Suppressor macrophage (primary cell): Measurements from ENCODE around the gene TEX19.
"Not testable (repeated sequence)": the region's sequence is repeated elsewhere in the genome, so short reads cannot be mapped to it uniquely, and the experiment has no call there.

ENCODE experiments used
- DNase-seq, 4 experiments: peaks; one replicate each; pipeline ENCODE4 v3.0.0-alpha.2; 2020 to 2022

Gene TEX19

DNA sequence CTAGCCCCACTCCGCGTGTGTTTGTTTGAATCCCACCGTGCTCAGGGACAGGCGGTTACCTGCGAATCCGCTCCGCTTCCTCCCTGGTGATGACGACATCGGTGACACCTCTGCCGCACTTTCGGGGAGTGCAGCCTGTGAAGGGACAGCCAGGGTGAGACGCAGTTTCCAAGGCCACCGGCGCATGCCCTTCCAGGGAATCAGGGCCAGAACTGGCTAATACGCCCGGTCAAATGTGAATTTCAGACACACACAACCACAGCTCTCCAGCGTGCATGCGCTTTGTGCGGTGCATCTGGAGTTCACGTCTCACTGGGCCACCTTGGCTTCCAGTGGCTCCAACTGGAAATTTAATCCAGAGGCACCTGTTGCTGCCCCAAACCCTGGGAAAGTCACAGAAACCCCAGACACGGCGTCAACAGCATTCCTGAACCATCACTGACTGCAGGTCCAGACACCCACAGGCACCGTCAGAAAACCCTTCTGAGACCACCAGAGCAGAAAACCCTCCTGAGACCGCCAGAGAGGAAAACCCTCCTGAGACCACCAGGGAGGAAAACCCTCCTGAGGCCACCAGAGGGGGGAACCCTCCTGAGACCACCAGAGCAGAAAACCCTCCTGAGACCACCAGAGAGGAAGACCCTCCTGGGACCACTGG lies 52.5 kb downstream of the TEX19 start:
- no peak for DNase-seq

DNA sequence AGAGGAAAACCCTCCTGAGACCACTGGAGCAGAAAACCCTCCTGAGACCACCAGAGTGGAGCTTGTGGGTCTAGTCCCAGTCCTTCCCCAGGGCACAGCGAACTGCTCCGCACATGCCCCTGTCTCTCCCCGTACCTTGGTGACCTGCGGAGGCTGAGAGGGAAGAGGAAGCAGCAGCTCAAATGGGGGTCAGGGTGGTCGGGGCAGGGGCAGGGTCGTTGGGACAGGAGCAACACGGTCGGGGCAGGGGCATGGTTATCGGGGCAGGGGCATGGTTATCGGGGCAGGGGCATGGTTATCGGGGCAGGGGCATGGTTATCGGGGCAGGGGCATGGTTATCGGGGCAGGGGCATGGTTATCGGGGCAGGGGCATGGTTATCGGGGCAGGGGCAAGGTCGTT lies 53.0 kb downstream of the TEX19 start:
- DNase-seq = not testable (repeated sequence)

DNA sequence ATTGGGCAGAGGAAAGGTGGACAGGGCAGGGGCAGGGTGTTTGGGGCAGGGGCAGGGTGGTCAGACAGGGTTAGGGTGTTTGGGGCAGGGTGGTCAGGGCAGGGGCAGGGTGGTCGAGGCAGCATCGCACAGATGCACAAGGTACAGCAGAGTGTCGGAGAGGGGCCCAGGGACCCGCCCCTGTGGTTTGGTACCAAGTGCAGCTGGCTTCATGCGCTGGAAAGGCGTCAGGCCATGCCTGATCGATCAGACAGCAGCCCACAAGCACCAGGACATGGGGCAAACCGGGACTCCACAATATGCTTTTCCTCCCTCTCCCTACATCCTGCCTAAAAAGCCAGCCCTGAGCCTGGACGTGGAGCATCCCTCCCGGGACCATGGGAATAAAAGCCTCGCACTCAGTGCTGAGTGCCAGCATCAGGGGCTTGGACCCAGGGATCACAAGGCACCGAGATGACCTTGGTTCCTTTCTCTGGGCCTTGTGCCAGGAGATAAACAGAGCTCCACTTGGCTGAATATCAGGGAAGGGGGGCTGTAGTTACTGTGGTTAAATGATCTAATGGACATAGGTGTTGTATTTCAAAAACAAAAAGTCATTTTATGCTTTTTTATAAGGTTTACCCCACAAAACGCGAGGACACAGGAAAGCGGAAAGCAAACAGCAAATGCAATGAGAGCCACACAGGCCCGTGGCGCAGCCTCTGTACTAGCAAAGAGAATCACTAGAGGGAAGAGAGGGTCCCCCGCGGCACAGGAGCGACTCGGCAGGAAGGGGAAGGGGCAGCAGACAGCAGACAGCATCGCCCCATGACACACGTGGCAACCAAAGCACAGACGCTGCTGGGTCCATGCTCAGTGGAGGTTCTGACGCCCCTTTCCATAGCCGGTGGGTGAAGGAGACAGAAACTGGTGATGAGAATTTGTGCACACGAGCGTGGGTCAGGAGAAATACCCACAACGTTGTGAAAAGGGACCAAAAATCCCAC lies 53.8 kb downstream of the TEX19 start:
- DNase-seq = no peak
